K562 (cell line): ENCODE data around the gene CBY3. TPM values are rescaled to one million over a fixed set of nuclear protein-coding genes. Genes with fewer than 3 reads are reported as not detected.

ENCODE experiments used
- CBFB ChIP-seq: sonication (generic); formaldehyde crosslinking; IDR thresholded peaks from 2 replicates; pipeline ENCODE4 v1.4.0; 2020; ENCODE audit warnings: mild to moderate bottlenecking, missing genetic modification reagents
- MCM5 ChIP-seq: fragments of 450-650 bp; IDR thresholded peaks from 2 replicates; pipeline ENCODE4 v1.6.1; 2016; ENCODE audit warnings: low read depth
- MLLT1 ChIP-seq, 2 experiments: fragments of 450-650 bp; IDR thresholded peaks; 2 replicates each; pipeline ENCODE4 v1.6.1; 2016
- MNT ChIP-seq, 2 experiments: fragments of 450-650 bp; conservative IDR thresholded peaks; 2 replicates each; pipeline ENCODE4 v1.6.1; 2017; ENCODE audit warnings: mild to moderate bottlenecking in 2 of 2, moderate library complexity in 2 of 2
- POLR3A ChIP-seq: IDR thresholded peaks from 2 replicates; pipeline ENCODE4 v1.6.1; 2011; ENCODE audit warnings: borderline replicate concordance, mild to moderate bottlenecking, moderate library complexity; ENCODE audit not compliant: insufficient read length, insufficient read depth; ENCODE audit errors: extremely low read depth
- TFE3 ChIP-seq: fragments of 450-650 bp; formaldehyde crosslinking; IDR thresholded peaks from 2 replicates; pipeline ENCODE4 v1.4.0; 2020; ENCODE audit warnings: mild to moderate bottlenecking, mixed read lengths
- ZBTB34 ChIP-seq: fragments of 250-450 bp; sonication (Bioruptor Pico); IDR thresholded peaks from 2 replicates; pipeline ENCODE4 v1.8.0; 2021; ENCODE audit warnings: mild to moderate bottlenecking, moderate library complexity
- ZNF134 ChIP-seq: fragments of 250-450 bp; sonication (Bioruptor Pico); conservative IDR thresholded peaks from 2 replicates; pipeline ENCODE4 v1.4.0; 2020
- ZNF431 ChIP-seq: sonication (generic); formaldehyde crosslinking; IDR thresholded peaks from 2 replicates; pipeline ENCODE4 v1.8.0; 2022; ENCODE audit warnings: mild to moderate bottlenecking, missing genetic modification reagents
- ZNF592 ChIP-seq: fragments of 450-650 bp; IDR thresholded peaks from 2 replicates; pipeline ENCODE4 v1.6.1; 2017; ENCODE audit warnings: antibody characterized with exemption, mild to moderate bottlenecking
- ZNF655 ChIP-seq: fragments of 250-450 bp; sonication (Bioruptor Pico); IDR thresholded peaks from 2 replicates; pipeline ENCODE4 v1.5.0; 2021
- ZZZ3 ChIP-seq: fragments of 450-650 bp; IDR thresholded peaks from 2 replicates; pipeline ENCODE4 v1.6.1; 2016; ENCODE audit warnings: antibody characterized with exemption, mild to moderate bottlenecking, moderate library complexity
- polyA plus RNA-seq, 8 experiments: library from polyadenylated mRNA; depleted of rRNA in 4 of 8; stranded (reverse) in 5 of 8; unstranded in 3 of 8; fragments of >200 nt; fragmentation: Nextera tagmentation in 2 of 8; fragmentation: Illumina TruSeq in 1 of 8; extraction: Ambion mirVana in 2 of 8; extraction: Trizol in 1 of 8; gene quantifications; 2 replicates each; pipeline versions ENCODE4 v1.2.1 to v1.2.3, GENCODE V29; 2011 to 2014; ENCODE audit warnings: inconsistent platforms in 1 of 8, missing spikeins in 1 of 8
- total RNA-seq, 7 experiments: library from RNA; depleted of rRNA in 6 of 7; stranded (reverse); fragments of >200 nt in 6 of 7; fragmentation: Illumina TruSeq in 2 of 7; extraction: Trizol in 2 of 7; gene quantifications; 2 replicates each; pipeline versions ENCODE4 v1.2.1 to v1.2.3, GENCODE V29; 2011 to 2021; ENCODE audit warnings: low replicate concordance in 1 of 7

The CBY3 gene
- total and polyA plus RNA-seq, 9 of the 15 experiments (the other 6 are each of a cell fraction or from before 2014, with no cell fraction given): not detected

GRCh38 chr5:179678223-179679013, 2.4 kb downstream of the CBY3 start (continued):
- peak; percentile 67 to 85; a peak in 3 of 4 replicates for TF ChIP-seq MLLT1 (IDR thresholded peaks at IDR 0.05)
- TF ChIP-seq POLR3A: no peak
- no peak for TF ChIP-seq ZZZ3
- TF ChIP-seq MCM5: no peak
- TF ChIP-seq ZNF592: peak; percentile 93
- TF ChIP-seq ZNF431 (CRISPR knock-in tag): no peak; the same call in 1 of the 2 replicates
- peak; percentile 74 to 81 for TF ChIP-seq MNT (conservative IDR thresholded peaks at IDR 0.05)
- TF ChIP-seq ZBTB34 (CRISPR knock-in tag): no peak
- TF ChIP-seq TFE3: no peak
- 0 out of 2 replicates have a peak, but pooled peaks have one; percentile 57 for TF ChIP-seq CBFB (CRISPR knock-in tag)
- TF ChIP-seq ZNF655 (CRISPR knock-in tag): no peak
- TF ChIP-seq ZNF134 (CRISPR knock-in tag): no peak
